Ovary (tissue), 3 donors: ENCODE data around the gene AGFG2.

Experiments
- CTCF ChIP-seq, 3 donors: fragments of 450-650 bp in 2 of 3; fragments of 200-600 bp in 1 of 3; IDR thresholded peaks; one replicate each; pipeline versions ENCODE4 v1.5.1 to v1.8.0; 2016 to 2022; ENCODE audit warnings: antibody characterized with exemption in 3 of 3, mild to moderate bottlenecking in 1 of 3
- EP300 ChIP-seq: sonication (generic); formaldehyde crosslinking; IDR thresholded peaks from one replicate; pipeline ENCODE4 v1.6.1; 2017; ENCODE audit warnings: antibody characterized with exemption
- POLR2A ChIP-seq: fragments of 450-650 bp; IDR thresholded peaks from one replicate; pipeline ENCODE4 v1.6.1; 2017; ENCODE audit warnings: antibody characterized with exemption, mild to moderate bottlenecking, moderate library complexity
- donor health status: DM: no; HTN: no; CAD: no.

- TF ChIP-seq CTCF (IDR thresholded peaks at IDR 0.05) = no peak
- TF ChIP-seq POLR2A = no peak
- TF ChIP-seq EP300 = no peak
These were observed 39.5 kb downstream of the AGFG2 start for GRCh38 chr7:100578246-100579183.
